HEK293 (cell line): Measurements from ENCODE around the gene RCAN2.

Experiments
- CTCF ChIA-PET: fragments of 350-600 bp; formaldehyde crosslinking; extraction: SDS; loops from one replicate; lab custom pipeline; 2021; ENCODE audit warnings: antibody characterized with exemption; lab: Yijun Ruan, JAX
- POLR2A ChIA-PET: fragments of 300-600 bp; formaldehyde crosslinking; extraction: SDS; loops from one replicate; lab custom pipeline; 2020; ENCODE audit warnings: antibody characterized with exemption, inconsistent platforms; lab: Yijun Ruan, JAX
- H3K27ac ChIP-seq: fragments of 200-500 bp; sonication (Bioruptor generic); 2 replicates; pipeline ENCODE4 v1.5.1; 2014; ENCODE audit warnings: low read depth, low read length, control low read depth, inconsistent platforms; ENCODE audit errors: extremely low read depth
- H3K36me3 ChIP-seq, 2 experiments: fragments of 200-500 bp in 1 of 2; sonication (Bioruptor generic) in 1 of 2; 1 replicate in 1 of 2; 2 replicates in 1 of 2; pipeline ENCODE4 v1.5.1; 2014 to 2017; ENCODE audit warnings: inconsistent platforms in 2 of 2, low read length in 2 of 2; ENCODE audit not compliant: control insufficient read depth in 2 of 2, insufficient read depth in 1 of 2
- H3K4me1 ChIP-seq: fragments of 200-500 bp; sonication (Bioruptor generic); 2 replicates; pipeline ENCODE4 v1.5.1; 2014; ENCODE audit warnings: mild to moderate bottlenecking, low read length, inconsistent platforms; ENCODE audit not compliant: control insufficient read depth, insufficient read depth
- H3K4me3 ChIP-seq: 2 replicates; pipeline ENCODE4 v1.5.1; 2011; ENCODE audit warnings: low read depth, mild to moderate bottlenecking, control low read depth, low read length, moderate library complexity
- H3K9me3 ChIP-seq: fragments of 200-500 bp; sonication (Bioruptor generic); 2 replicates; pipeline ENCODE4 v1.5.1; 2014; ENCODE audit warnings: low read depth, low read length, inconsistent platforms; ENCODE audit not compliant: control insufficient read depth, insufficient read depth
- GFI1B ChIP-seq: fragments of 450-650 bp; formaldehyde crosslinking; IDR thresholded peaks from 2 replicates; pipeline ENCODE4 v1.5.1; 2016; ENCODE audit warnings: missing biosample characterization, missing genetic modification characterization
- GLIS2 ChIP-seq: fragments of 450-650 bp; formaldehyde crosslinking; IDR thresholded peaks from 2 replicates; pipeline ENCODE4 v1.5.1; 2016; ENCODE audit warnings: missing biosample characterization, missing genetic modification characterization
- KLF7 ChIP-seq: fragments of 450-650 bp; formaldehyde crosslinking; IDR thresholded peaks from 2 replicates; pipeline ENCODE4 v1.5.1; 2016; ENCODE audit warnings: missing biosample characterization, missing genetic modification characterization, borderline replicate concordance
- MEIS1 ChIP-seq: sonication (generic); formaldehyde crosslinking; IDR thresholded peaks from 2 replicates; pipeline ENCODE4 v1.8.1; 2022; ENCODE audit warnings: missing genetic modification reagents, mild to moderate bottlenecking, borderline replicate concordance
- SCRT2 ChIP-seq: fragments of 450-650 bp; formaldehyde crosslinking; IDR thresholded peaks from 2 replicates; pipeline ENCODE4 v1.5.1; 2016; ENCODE audit warnings: missing biosample characterization, missing genetic modification characterization
- TCF7L2 ChIP-seq: IDR thresholded peaks from 2 replicates; pipeline ENCODE4 v1.6.1; 2011; ENCODE audit warnings: low read depth, mild to moderate bottlenecking, inconsistent platforms, low read length, moderate library complexity, borderline replicate concordance
- ZBTB48 ChIP-seq: fragments of 450-650 bp; formaldehyde crosslinking; IDR thresholded peaks from 2 replicates; pipeline ENCODE4 v1.5.1; 2016; ENCODE audit warnings: missing biosample characterization, missing genetic modification characterization
- ZIC2 ChIP-seq: fragments of 450-650 bp; formaldehyde crosslinking; IDR thresholded peaks from 2 replicates; pipeline ENCODE4 v1.5.1; 2016; ENCODE audit warnings: missing biosample characterization, missing genetic modification characterization
- ZNF169 ChIP-seq: fragments of 450-650 bp; formaldehyde crosslinking; IDR thresholded peaks from 2 replicates; pipeline ENCODE4 v1.5.1; 2016; ENCODE audit warnings: missing biosample characterization, missing genetic modification characterization
- ZNF654 ChIP-seq: fragments of 450-650 bp; formaldehyde crosslinking; IDR thresholded peaks from 2 replicates; pipeline ENCODE4 v1.5.1; 2016; ENCODE audit warnings: low read depth, missing biosample characterization, missing genetic modification characterization
- ZNF830 ChIP-seq: fragments of 450-650 bp; IDR thresholded peaks from 2 replicates; pipeline ENCODE4 v1.5.0; 2018; ENCODE audit warnings: missing biosample characterization, missing genetic modification characterization, low read depth, mild to moderate bottlenecking, moderate library complexity
- TF ChIP-seq, protein P1 (sequence below): fragments of 450-650 bp; formaldehyde crosslinking; IDR thresholded peaks from 2 replicates; pipeline ENCODE4 v1.5.1; 2016; ENCODE audit warnings: missing biosample characterization, missing genetic modification characterization
- TF ChIP-seq, protein P2 (sequence below): fragments of 450-650 bp; formaldehyde crosslinking; IDR thresholded peaks from 2 replicates; pipeline ENCODE4 v1.5.1; 2017; ENCODE audit warnings: missing biosample characterization, missing genetic modification characterization
- TF ChIP-seq, protein P3 (sequence below): fragments of 450-650 bp; formaldehyde crosslinking; IDR thresholded peaks from 2 replicates; pipeline ENCODE4 v1.5.1; 2016; ENCODE audit warnings: missing biosample characterization, missing genetic modification characterization
- TF ChIP-seq, protein P4 (sequence below): fragments of 450-650 bp; formaldehyde crosslinking; IDR thresholded peaks from 2 replicates; pipeline ENCODE4; 2016; ENCODE audit warnings: missing biosample characterization, missing genetic modification characterization
- TF ChIP-seq, protein P5 (sequence below): fragments of 450-650 bp; formaldehyde crosslinking; optimal IDR thresholded peaks from 2 replicates; pipeline ENCODE3; 2016; ENCODE audit warnings: missing biosample characterization, mild to moderate bottlenecking, missing genetic modification characterization

Gene RCAN2

DNA sequence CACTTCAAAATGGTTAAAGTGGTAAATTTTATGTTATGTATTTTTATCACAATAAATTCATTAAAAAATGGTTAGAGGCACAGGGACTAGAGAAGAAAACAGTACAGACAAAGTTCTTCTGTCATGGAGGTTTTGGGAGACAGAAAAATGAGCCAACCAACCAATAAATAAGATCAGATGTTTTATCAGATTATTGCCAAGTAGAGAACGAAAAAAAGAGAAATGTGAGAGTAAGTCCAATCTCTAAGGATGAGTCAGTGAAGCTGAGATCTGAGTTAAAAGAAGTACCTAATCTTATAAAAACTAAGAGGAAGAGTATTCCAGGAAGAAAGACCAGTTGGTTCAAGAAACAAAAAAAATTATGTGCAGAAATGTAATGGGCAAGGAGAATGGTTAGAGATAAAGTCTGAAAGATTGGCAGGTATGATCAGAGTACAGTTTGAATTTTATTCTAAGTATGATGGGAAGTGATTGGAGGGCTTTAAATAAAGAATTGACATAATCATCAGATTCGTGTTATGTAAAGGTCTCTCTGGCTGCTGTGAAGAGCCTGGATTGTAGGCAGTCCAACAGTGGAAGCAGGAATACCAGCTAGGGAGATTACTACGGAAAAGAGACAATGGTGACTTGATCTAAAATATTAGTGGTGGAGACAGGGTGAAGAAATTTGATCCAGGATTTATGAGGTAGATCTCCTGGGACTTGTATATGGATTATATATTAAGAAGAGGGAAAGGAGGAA is 79.6 kb downstream of the RCAN2 start:
- H3K9me3 ChIP-seq, result no peaks in the 10 kb centered on the region
- CTCF ChIA-PET, result interaction anchor here (0.6 to 1.5 kb wide), 7 partner anchors 21 to 481 kb away, joined by 3 to 6 read pairs (median 4); no protein-coding TSS in a partner anchor
- POLR2A ChIA-PET, result no interaction called here

DNA sequence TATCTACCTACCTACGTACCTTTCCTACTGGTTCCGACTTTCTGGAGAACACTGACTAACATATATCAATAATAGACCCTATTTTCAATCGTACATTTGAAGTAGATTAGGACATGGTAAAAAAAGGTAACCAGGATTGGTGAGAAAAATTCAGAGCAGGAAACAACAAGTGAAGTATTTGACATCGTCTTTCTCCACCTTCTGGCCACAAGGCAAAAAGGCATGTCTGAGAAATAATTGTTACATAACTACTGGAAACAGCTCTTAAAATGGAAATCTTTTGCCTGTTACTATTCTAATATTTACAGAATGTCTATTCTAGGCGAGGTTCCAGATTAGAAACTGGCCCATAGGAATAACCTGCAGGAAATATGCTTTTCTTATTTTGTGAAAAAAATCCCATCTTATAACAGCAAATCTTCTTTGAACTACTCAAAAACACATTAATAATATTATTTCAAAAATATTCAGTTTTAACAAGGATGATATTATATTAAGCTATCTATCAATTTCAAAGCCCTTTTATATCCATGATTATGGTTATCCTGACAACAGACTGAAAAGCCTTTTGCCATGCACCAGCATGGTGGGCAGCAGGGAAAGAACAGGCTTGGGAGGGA is 80.8 kb downstream of the RCAN2 start:
- H3K9me3 ChIP-seq, result no peaks in the 10 kb centered on the region
- no peak overlapping the region for H3K27ac ChIP-seq
- H3K4me1 ChIP-seq, result no peaks in the 10 kb centered on the region
- ChIA-PET CTCF (interaction anchor here (0.6 to 1.9 kb wide), 22 partner anchors 8 to 369 kb away, joined by 3 to 33 read pairs (median 3); no protein-coding TSS in a partner anchor), POLR2A (no interaction called here)
- TF ChIP-seq GLIS2, result no peak
- TF ChIP-seq SCRT2 (tag by site-specific recombination), result peak; percentile 69
- peak; percentile 49 for TF ChIP-seq ZNF654
- TF ChIP-seq, protein P1, sequence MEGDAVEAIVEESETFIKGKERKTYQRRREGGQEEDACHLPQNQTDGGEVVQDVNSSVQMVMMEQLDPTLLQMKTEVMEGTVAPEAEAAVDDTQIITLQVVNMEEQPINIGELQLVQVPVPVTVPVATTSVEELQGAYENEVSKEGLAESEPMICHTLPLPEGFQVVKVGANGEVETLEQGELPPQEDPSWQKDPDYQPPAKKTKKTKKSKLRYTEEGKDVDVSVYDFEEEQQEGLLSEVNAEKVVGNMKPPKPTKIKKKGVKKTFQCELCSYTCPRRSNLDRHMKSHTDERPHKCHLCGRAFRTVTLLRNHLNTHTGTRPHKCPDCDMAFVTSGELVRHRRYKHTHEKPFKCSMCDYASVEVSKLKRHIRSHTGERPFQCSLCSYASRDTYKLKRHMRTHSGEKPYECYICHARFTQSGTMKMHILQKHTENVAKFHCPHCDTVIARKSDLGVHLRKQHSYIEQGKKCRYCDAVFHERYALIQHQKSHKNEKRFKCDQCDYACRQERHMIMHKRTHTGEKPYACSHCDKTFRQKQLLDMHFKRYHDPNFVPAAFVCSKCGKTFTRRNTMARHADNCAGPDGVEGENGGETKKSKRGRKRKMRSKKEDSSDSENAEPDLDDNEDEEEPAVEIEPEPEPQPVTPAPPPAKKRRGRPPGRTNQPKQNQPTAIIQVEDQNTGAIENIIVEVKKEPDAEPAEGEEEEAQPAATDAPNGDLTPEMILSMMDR, result peak; percentile 32; the same call in 1 of the 2 replicates
- TF ChIP-seq GFI1B (tag by site-specific recombination), result no peak
- TF ChIP-seq ZIC2 (tag by site-specific recombination), result no peak
- TF ChIP-seq, protein P2, sequence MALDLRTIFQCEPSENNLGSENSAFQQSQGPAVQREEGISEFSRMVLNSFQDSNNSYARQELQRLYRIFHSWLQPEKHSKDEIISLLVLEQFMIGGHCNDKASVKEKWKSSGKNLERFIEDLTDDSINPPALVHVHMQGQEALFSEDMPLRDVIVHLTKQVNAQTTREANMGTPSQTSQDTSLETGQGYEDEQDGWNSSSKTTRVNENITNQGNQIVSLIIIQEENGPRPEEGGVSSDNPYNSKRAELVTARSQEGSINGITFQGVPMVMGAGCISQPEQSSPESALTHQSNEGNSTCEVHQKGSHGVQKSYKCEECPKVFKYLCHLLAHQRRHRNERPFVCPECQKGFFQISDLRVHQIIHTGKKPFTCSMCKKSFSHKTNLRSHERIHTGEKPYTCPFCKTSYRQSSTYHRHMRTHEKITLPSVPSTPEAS (tag by site-specific recombination), result no peak
- H3K36me3 ChIP-seq, result no peaks in the 10 kb centered on the region
- H3K4me3 ChIP-seq, result no peak overlapping the region

More for the DNA sequence above, 79.6 kb downstream of the RCAN2 start:
- H3K4me1 ChIP-seq, result no peaks in the 10 kb centered on the region
- TF ChIP-seq KLF7 (tag by site-specific recombination) (no peak), ZBTB48 (tag by site-specific recombination) (no peak), ZNF169 (tag by site-specific recombination) (no peak), ZNF830 (tag by site-specific recombination) (no peak), MEIS1 (CRISPR knock-in tag) (no peak), TCF7L2 (no peak)
- TF ChIP-seq, protein P3, sequence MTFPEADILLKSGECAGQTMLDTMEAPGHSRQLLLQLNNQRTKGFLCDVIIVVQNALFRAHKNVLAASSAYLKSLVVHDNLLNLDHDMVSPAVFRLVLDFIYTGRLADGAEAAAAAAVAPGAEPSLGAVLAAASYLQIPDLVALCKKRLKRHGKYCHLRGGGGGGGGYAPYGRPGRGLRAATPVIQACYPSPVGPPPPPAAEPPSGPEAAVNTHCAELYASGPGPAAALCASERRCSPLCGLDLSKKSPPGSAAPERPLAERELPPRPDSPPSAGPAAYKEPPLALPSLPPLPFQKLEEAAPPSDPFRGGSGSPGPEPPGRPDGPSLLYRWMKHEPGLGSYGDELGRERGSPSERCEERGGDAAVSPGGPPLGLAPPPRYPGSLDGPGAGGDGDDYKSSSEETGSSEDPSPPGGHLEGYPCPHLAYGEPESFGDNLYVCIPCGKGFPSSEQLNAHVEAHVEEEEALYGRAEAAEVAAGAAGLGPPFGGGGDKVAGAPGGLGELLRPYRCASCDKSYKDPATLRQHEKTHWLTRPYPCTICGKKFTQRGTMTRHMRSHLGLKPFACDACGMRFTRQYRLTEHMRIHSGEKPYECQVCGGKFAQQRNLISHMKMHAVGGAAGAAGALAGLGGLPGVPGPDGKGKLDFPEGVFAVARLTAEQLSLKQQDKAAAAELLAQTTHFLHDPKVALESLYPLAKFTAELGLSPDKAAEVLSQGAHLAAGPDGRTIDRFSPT (tag by site-specific recombination), result no peak
- TF ChIP-seq, protein P4, sequence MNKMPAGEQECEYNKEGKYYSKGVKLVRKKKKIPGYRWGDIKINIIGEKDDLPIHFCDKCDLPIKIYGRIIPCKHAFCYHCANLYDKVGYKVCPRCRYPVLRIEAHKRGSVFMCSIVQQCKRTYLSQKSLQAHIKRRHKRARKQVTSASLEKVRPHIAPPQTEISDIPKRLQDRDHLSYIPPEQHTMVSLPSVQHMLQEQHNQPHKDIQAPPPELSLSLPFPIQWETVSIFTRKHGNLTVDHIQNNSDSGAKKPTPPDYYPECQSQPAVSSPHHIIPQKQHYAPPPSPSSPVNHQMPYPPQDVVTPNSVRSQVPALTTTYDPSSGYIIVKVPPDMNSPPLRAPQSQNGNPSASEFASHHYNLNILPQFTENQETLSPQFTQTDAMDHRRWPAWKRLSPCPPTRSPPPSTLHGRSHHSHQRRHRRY (tag by site-specific recombination), result no peak
- TF ChIP-seq, protein P5, sequence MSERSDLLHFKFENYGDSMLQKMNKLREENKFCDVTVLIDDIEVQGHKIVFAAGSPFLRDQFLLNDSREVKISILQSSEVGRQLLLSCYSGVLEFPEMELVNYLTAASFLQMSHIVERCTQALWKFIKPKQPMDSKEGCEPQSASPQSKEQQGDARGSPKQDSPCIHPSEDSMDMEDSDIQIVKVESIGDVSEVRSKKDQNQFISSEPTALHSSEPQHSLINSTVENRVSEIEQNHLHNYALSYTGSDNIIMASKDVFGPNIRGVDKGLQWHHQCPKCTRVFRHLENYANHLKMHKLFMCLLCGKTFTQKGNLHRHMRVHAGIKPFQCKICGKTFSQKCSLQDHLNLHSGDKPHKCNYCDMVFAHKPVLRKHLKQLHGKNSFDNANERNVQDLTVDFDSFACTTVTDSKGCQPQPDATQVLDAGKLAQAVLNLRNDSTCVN (tag by site-specific recombination), result no peak
- H3K4me3 ChIP-seq, result no peak overlapping the region
- no peak overlapping the region for H3K27ac ChIP-seq
- no peaks in the 10 kb centered on the region for H3K36me3 ChIP-seq
